A549 (cell line): ENCODE results near the gene SLC25A3. TPM values are rescaled to one million over a fixed set of nuclear protein-coding genes. Genes with fewer than 3 reads are reported as not detected.
A peak's percentile ranks its signal among the peaks of the same experiment; 100 is the strongest.
"Not testable (repeated sequence)": the region's sequence is repeated elsewhere in the genome, so short reads cannot be mapped to it uniquely, and the experiment has no call there.

Experiments
- ATAC-seq, 2 experiments: fragments of 200-7000 bp in 1 of 2; fragments of >200 bp in 1 of 2; cut with Nextera tagmentation in 1 of 2; cut with Tn5 transposase in 1 of 2; 3 replicates each; pipeline versions ENCODE4 v1.8.0 to v1.9.1; 2018 to 2020; ENCODE audit warnings: mild to moderate bottlenecking in 1 of 2, moderate library complexity in 1 of 2
- CTCF ChIA-PET: fragments of 300-600 bp; sonication (Branson Sonifier 250); formaldehyde crosslinking; extraction: SDS; loops from one replicate; lab custom pipeline; 2021; ENCODE audit warnings: antibody characterized with exemption, inconsistent platforms; lab: Yijun Ruan, JAX
- POLR2A ChIA-PET: fragments of 350-600 bp; formaldehyde crosslinking; extraction: SDS; loops from one replicate; lab custom pipeline; 2021; ENCODE audit warnings: antibody characterized with exemption, inconsistent platforms; lab: Yijun Ruan, JAX
- DNase-seq, 2 experiments: peaks; one replicate each; pipeline versions ENCODE4 v3.0.0 to v3.0.0-alpha.2; 2011 to 2016; ENCODE audit warnings: low read depth in 1 of 2, low spot score in 1 of 2
- FAIRE-seq: peaks from 2 replicates; lab custom pipeline; 2011; peaks lifted over from hg19 to GRCh38; lab: Jason Lieb, UNC
- H3K27ac ChIP-seq, 2 experiments: fragments of >200 bp; sonication (Bioruptor Twin); formaldehyde crosslinking; 3 replicates each; pipeline ENCODE4 v1.5.1; 2016 to 2017
- H3K4me1 ChIP-seq: fragments of >200 bp; sonication (Bioruptor Twin); formaldehyde crosslinking; 3 replicates; pipeline ENCODE4 v1.6.1; 2016
- H3K4me2 ChIP-seq: fragments of >200 bp; sonication (Bioruptor Twin); formaldehyde crosslinking; 3 replicates; pipeline ENCODE4 v1.6.1; 2016
- H3K4me3 ChIP-seq: fragments of >200 bp; sonication (Bioruptor Twin); formaldehyde crosslinking; 3 replicates; pipeline ENCODE4 v1.5.1; 2016
- H3K9me3 ChIP-seq: fragments of >200 bp; sonication (Bioruptor Twin); formaldehyde crosslinking; 3 replicates; pipeline ENCODE4 v1.6.1; 2016
- BHLHE40 ChIP-seq: IDR thresholded peaks from 2 replicates; pipeline ENCODE4 v1.6.1; 2012; ENCODE audit warnings: low read depth, low read length, inconsistent platforms
- CBX2 ChIP-seq: fragments of 200-600 bp; sonication (generic); IDR thresholded peaks from 2 replicates; pipeline ENCODE4 v1.6.1; 2016; ENCODE audit warnings: low read depth, mild to moderate bottlenecking, borderline replicate concordance
- CBX8 ChIP-seq: fragments of 200-600 bp; sonication (generic); IDR thresholded peaks from 2 replicates; pipeline ENCODE4 v1.6.1; 2016
- CHD4 ChIP-seq: fragments of 200-600 bp; sonication (generic); IDR thresholded peaks from 2 replicates; pipeline ENCODE4 v1.6.1; 2016; ENCODE audit warnings: antibody characterized with exemption, mild to moderate bottlenecking, borderline replicate concordance
- EHF ChIP-seq: fragments of 250-450 bp; sonication (Bioruptor Pico); IDR thresholded peaks from 2 replicates; pipeline ENCODE4 v1.5.0; 2020; ENCODE audit warnings: mild to moderate bottlenecking
- EHMT2 ChIP-seq: fragments of 200-600 bp; sonication (generic); IDR thresholded peaks from 2 replicates; pipeline ENCODE4 v1.6.1; 2016; ENCODE audit warnings: antibody characterized with exemption, low read depth, mild to moderate bottlenecking, moderate library complexity
- HEYL ChIP-seq: fragments of 250-450 bp; sonication (Bioruptor Pico); IDR thresholded peaks from 2 replicates; pipeline ENCODE4 v1.8.0; 2021; ENCODE audit warnings: mild to moderate bottlenecking, moderate library complexity
- JUNB ChIP-seq: fragments of >200 bp; sonication (Bioruptor Twin); formaldehyde crosslinking; IDR thresholded peaks from 2 replicates; pipeline ENCODE4 v1.6.1; 2016
- KDM5A ChIP-seq: fragments of 200-600 bp; sonication (generic); IDR thresholded peaks from 2 replicates; pipeline ENCODE4 v1.6.1; 2016; ENCODE audit warnings: antibody characterized with exemption, mild to moderate bottlenecking
- MAFK ChIP-seq: fragments of 450-650 bp; IDR thresholded peaks from 2 replicates; pipeline ENCODE4 v1.6.1; 2014; ENCODE audit not compliant: partially characterized antibody
- MAZ ChIP-seq: fragments of 150-350 bp; IDR thresholded peaks from 2 replicates; pipeline ENCODE4 v1.6.1; 2014; ENCODE audit warnings: antibody characterized with exemption, low read depth, low read length, borderline replicate concordance
- MYC ChIP-seq: IDR thresholded peaks from 2 replicates; pipeline ENCODE4 v1.6.1; 2012; ENCODE audit warnings: mild to moderate bottlenecking, inconsistent platforms, low read length, improper control_type of control experiment, borderline replicate concordance
- REST ChIP-seq: fragments of 200-600 bp; sonication (generic); IDR thresholded peaks from 2 replicates; pipeline ENCODE4 v1.6.1; 2016; ENCODE audit warnings: antibody characterized with exemption, mild to moderate bottlenecking, moderate library complexity
- RNF2 ChIP-seq: fragments of 200-600 bp; sonication (generic); IDR thresholded peaks from 2 replicates; pipeline ENCODE4 v1.6.1; 2016; ENCODE audit warnings: low read depth, mild to moderate bottlenecking, antibody characterized with exemption, moderate library complexity, borderline replicate concordance
- SREBF2 ChIP-seq: fragments of 450-650 bp; IDR thresholded peaks from 2 replicates; pipeline ENCODE4 v1.6.1; 2014; ENCODE audit warnings: mild to moderate bottlenecking, moderate library complexity
- WGBS: methylation state at CpG from one replicate; pipeline ENCODE4 v1.1.6; 2017; ENCODE audit errors: missing lambda C conversion rate; 5-methylcytosine and 5-hydroxymethylcytosine counted together
- polyA plus RNA-seq, 4 experiments: library from polyadenylated mRNA; depleted of rRNA in 3 of 4; stranded (reverse); fragments of >200 nt; fragmentation: RNase III in 1 of 4; extraction: RNeasy Plus Mini Kit Qiagen cat#74134 plus additional on column Dnase treatment in 1 of 4; gene quantifications; 2 replicates in 3 of 4; 3 replicates in 1 of 4; pipeline ENCODE4 v1.2.3, GENCODE V29; 2011 to 2017
- TF ChIP-seq, protein P1 (sequence below): fragments of >200 bp; sonication (Bioruptor Twin); formaldehyde crosslinking; IDR thresholded peaks from 3 replicates; pipeline ENCODE4 v1.6.1; 2016

Gene SLC25A3
- polyA plus RNA-seq, 2 of the 4 experiments (the other 2 are of a cell fraction), result 790 to 1,232 TPM

- no peak for TF ChIP-seq REST
Measured at GRCh38 chr12:98575013-98575412, 18.5 kb upstream of the SLC25A3 start (continued).

GRCh38 chr12:98576795-98577194, 16.7 kb upstream of the SLC25A3 start:
- not testable (repeated sequence) for H3K27ac ChIP-seq, FAIRE-seq
- CTCF ChIA-PET, result interaction anchor here (0.6 to 3.5 kb wide), 2 partner anchors 11 to 76 kb away, joined by 5 to 29 read pairs; no protein-coding TSS in a partner anchor

DNA sequence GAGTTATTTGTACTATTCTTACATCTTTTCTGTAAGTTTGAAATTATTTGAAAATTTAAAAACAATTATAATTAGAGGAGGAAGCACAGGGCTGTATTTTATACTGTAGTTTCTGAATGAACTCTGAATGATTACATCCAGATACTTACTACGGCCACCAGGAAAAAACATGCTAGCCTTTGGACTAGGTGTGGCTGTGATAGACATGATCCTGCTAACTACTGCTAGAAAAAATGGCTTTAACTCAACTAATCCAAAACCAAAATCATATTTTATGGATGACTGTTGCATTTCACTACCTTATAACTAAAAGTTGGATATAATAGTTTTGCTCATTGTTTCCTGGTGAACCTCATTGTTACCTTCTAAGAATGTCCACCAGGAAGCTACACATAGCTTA, 15.1 kb upstream of the SLC25A3 start:
- FAIRE-seq (no peak), DNase-seq (no peak), ATAC-seq (peak; percentile 35 to 49; a peak in 4 of 6 replicates)
- H3K27ac ChIP-seq, result no peak overlapping the region
- H3K9me3 ChIP-seq, result no peaks in the 10 kb centered on the region
- H3K4me1 ChIP-seq, result peaks cover 24% of the 10 kb centered on the region
- ChIA-PET CTCF (interaction anchor here (1.6 to 2.1 kb wide), 2 partner anchors 8 to 12 kb away, joined by 4 to 11 read pairs; no protein-coding TSS in a partner anchor), POLR2A (interaction anchor here (1.5 kb wide), 1 partner anchor 15 kb away, joined by 10 read pairs; the partner anchor contains the start of gene SLC25A3)
- no peak for TF ChIP-seq CBX8
- no peak for TF ChIP-seq JUNB
- TF ChIP-seq EHMT2, result no peak
- TF ChIP-seq BHLHE40, result no peak
- no peak for TF ChIP-seq SREBF2
- no peak for TF ChIP-seq EHF
- TF ChIP-seq MAZ, result no peak
- no peak overlapping the region for H3K4me3 ChIP-seq
- peak overlapping the region; percentile 16; the same call in 1 of the 3 replicates for H3K4me2 ChIP-seq
- 43% methylated on average over 1 of the region's 1 CpG for WGBS

More at GRCh38 chr12:98576795-98577194, 16.7 kb upstream of the SLC25A3 start:
- 91% methylated on average over 2 of the region's 2 CpGs for WGBS
- H3K9me3 ChIP-seq, H3K4me3 ChIP-seq, DNase-seq, ATAC-seq, H3K4me2 ChIP-seq, POLR2A ChIA-PET: not testable (repeated sequence)
- H3K4me1 ChIP-seq, result peaks cover 24% of the 10 kb centered on the region

DNA sequence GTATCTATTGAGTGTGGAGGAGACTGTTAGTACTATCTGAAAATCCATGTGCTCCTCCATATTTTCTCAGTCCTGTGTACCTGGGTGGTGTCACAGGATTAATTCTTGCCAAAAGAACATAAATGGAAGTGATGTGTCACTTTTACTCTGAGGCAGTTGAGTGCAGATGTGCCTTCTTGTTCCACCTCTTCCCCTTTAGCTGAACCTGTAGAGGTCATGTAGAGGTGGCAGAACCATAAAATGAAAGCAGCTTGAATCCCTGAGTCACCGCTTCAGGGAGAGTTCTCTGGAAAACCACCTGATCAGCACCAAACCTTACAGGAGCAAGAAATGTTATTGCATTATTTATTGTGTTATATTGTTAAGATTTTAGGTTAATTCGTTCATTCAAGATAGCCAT, 14.7 kb upstream of the SLC25A3 start:
- H3K4me3 ChIP-seq, result no peak overlapping the region
- H3K27ac ChIP-seq, result no peak overlapping the region
- POLR2A ChIA-PET, result interaction anchor here (1.5 kb wide), 1 partner anchor 15 kb away, joined by 10 read pairs; the partner anchor contains the start of gene SLC25A3
- FAIRE-seq, result no peak
- peak in 1 of 2 experiments; percentile 52 for DNase-seq
- H3K4me1 ChIP-seq, result peaks cover 21% of the 10 kb centered on the region
- TF ChIP-seq, protein P1, sequence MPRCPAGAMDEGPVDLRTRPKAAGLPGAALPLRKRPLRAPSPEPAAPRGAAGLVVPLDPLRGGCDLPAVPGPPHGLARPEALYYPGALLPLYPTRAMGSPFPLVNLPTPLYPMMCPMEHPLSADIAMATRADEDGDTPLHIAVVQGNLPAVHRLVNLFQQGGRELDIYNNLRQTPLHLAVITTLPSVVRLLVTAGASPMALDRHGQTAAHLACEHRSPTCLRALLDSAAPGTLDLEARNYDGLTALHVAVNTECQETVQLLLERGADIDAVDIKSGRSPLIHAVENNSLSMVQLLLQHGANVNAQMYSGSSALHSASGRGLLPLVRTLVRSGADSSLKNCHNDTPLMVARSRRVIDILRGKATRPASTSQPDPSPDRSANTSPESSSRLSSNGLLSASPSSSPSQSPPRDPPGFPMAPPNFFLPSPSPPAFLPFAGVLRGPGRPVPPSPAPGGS, result no peak
- no peak for TF ChIP-seq HEYL (CRISPR knock-in tag)
- TF ChIP-seq KDM5A, result no peak
- no peak for TF ChIP-seq CBX2
- no peak for TF ChIP-seq CHD4
- TF ChIP-seq MYC, result no peak
- peak; percentile 33 for TF ChIP-seq MAFK
- TF ChIP-seq RNF2, result no peak
- TF ChIP-seq, all 56 proteins: peak for 1
- WGBS, result 61% methylated on average over 2 of the region's 2 CpGs
- CTCF ChIA-PET, result interaction anchor here (1.6 to 2.1 kb wide), 2 partner anchors 9 to 12 kb away, joined by 4 to 11 read pairs; no protein-coding TSS in a partner anchor
- peak; percentile 47 to 48; a peak in 4 of 6 replicates for ATAC-seq
- H3K9me3 ChIP-seq, result no peaks in the 10 kb centered on the region
- H3K4me2 ChIP-seq, result peak overlapping the region; percentile 16; the same call in 1 of the 3 replicates
